GM12865 (cell line): ENCODE data around the gene CD47.

ENCODE experiments used
- DNase-seq: peaks from one replicate; pipeline ENCODE4 v3.0.0; 2010; ENCODE audit warnings: low read depth
- H3K4me3 ChIP-seq: 2 replicates; pipeline ENCODE4 v1.5.1; 2011; ENCODE audit warnings: mild to moderate bottlenecking, low read depth, low read length, control low read depth
- CTCF ChIP-seq: IDR thresholded peaks from 2 replicates; pipeline ENCODE4 v1.5.1; 2011; ENCODE audit warnings: low read length, control low read depth, low read depth, inconsistent platforms; ENCODE audit not compliant: insufficient read depth; ENCODE audit errors: missing control alignments

The CD47 gene

GRCh38 chr3:108117241-108117775 is 26.5 kb upstream of the CD47 start:
- no peak for DNase-seq
- no peak overlapping the region for H3K4me3 ChIP-seq
- no peak for TF ChIP-seq CTCF

GRCh38 chr3:108114423-108115065 is 23.7 kb upstream of the CD47 start:
- DNase-seq = no peak
- TF ChIP-seq CTCF = no peak
- no peak overlapping the region for H3K4me3 ChIP-seq

GRCh38 chr3:108113975-108114374 is 23.1 kb upstream of the CD47 start:
- no peak for TF ChIP-seq CTCF
- no peak overlapping the region for H3K4me3 ChIP-seq
- DNase-seq = no peak

- TF ChIP-seq CTCF = no peak
- H3K4me3 ChIP-seq = no peak overlapping the region
- DNase-seq = no peak
These were observed 20.1 kb upstream of the CD47 start for GRCh38 chr3:108110934-108111333.

- no peak overlapping the region for H3K4me3 ChIP-seq
- no peak for DNase-seq
- TF ChIP-seq CTCF = no peak
These were observed 17.6 kb upstream of the CD47 start for GRCh38 chr3:108108416-108108815.

GRCh38 chr3:108106449-108106848 is 15.6 kb upstream of the CD47 start:
- H3K4me3 ChIP-seq = no peak overlapping the region
- no peak for DNase-seq
- TF ChIP-seq CTCF = no peak

- H3K4me3 ChIP-seq = no peak overlapping the region
- DNase-seq = no peak
- TF ChIP-seq CTCF = no peak
These were observed 15.2 kb upstream of the CD47 start for GRCh38 chr3:108106031-108106430.
